ENCODE data around the gene FGD3.
A peak's percentile ranks its signal among the peaks of the same experiment; 100 is the strongest.

Gene FGD3

GRCh38 chr9:92983984-92984589 is 36.8 kb downstream of the FGD3 start:
- in situ Hi-C loops (cut with HindIII; ENCODE audit: low sequenced_read_pairs) = no loop called here
- DNase-seq (ENCODE audit: low read depth) = no peak
- TF ChIP-seq, protein P1, sequence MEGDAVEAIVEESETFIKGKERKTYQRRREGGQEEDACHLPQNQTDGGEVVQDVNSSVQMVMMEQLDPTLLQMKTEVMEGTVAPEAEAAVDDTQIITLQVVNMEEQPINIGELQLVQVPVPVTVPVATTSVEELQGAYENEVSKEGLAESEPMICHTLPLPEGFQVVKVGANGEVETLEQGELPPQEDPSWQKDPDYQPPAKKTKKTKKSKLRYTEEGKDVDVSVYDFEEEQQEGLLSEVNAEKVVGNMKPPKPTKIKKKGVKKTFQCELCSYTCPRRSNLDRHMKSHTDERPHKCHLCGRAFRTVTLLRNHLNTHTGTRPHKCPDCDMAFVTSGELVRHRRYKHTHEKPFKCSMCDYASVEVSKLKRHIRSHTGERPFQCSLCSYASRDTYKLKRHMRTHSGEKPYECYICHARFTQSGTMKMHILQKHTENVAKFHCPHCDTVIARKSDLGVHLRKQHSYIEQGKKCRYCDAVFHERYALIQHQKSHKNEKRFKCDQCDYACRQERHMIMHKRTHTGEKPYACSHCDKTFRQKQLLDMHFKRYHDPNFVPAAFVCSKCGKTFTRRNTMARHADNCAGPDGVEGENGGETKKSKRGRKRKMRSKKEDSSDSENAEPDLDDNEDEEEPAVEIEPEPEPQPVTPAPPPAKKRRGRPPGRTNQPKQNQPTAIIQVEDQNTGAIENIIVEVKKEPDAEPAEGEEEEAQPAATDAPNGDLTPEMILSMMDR (IDR thresholded peaks at IDR 0.05; ENCODE audit: low read depth, low read length, missing control alignments) = no peak
- no peak overlapping the region for H3K4me3 ChIP-seq (ENCODE audit: low read depth, low read length)

- in situ Hi-C loops (cut with HindIII; ENCODE audit: low sequenced_read_pairs) = no loop called here
- H3K4me3 ChIP-seq (ENCODE audit: low read depth, low read length) = no peak overlapping the region
- TF ChIP-seq, protein P1 (IDR thresholded peaks at IDR 0.05; ENCODE audit: low read depth, low read length, missing control alignments) = no peak
- no peak for DNase-seq (ENCODE audit: low read depth)
Measured at GRCh38 chr9:92984976-92985375, 37.7 kb downstream of the FGD3 start.

- in situ Hi-C loops (cut with HindIII; ENCODE audit: low sequenced_read_pairs) = no loop called here
- TF ChIP-seq, protein P1 (IDR thresholded peaks at IDR 0.05; ENCODE audit: low read depth, low read length, missing control alignments) = peak; percentile 41
- DNase-seq (ENCODE audit: low read depth) = no peak
- no peak overlapping the region for H3K4me3 ChIP-seq (ENCODE audit: low read depth, low read length)
Measured at GRCh38 chr9:92986176-92987119, 39.1 kb downstream of the FGD3 start.

DNA sequence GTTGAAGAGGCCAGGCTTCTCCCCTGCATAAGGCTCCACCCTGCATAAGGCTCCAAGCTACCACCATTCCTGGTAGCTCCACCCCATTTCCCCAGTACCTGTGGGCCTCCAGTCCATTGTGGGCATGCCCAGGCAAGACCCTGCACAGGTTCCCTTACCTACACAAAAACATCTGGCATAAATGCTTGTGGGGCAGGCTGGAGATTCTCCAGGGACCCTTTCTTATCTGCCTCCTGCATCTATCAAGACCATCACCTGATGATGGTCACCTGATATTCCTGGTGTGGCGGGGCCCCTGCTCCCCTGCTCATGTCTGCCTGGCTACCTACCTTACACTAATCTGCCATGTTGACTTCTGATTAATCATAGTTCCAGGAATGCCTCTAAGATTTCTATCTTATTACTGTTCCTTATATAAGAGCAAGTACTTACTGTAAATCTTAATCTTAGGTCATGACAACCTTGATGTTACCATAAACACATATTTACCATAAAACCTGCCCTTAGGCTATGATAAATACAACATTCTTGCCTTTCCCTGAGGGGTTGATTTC is 41.0 kb downstream of the FGD3 start:
- in situ Hi-C loops (cut with HindIII; ENCODE audit: low sequenced_read_pairs) = no loop called here
- no peak for DNase-seq (ENCODE audit: low read depth)
- TF ChIP-seq, protein P1 (IDR thresholded peaks at IDR 0.05; ENCODE audit: low read depth, low read length, missing control alignments) = no peak

GRCh38 chr9:92989561-92989960 is 42.2 kb downstream of the FGD3 start:
- TF ChIP-seq, protein P1 (IDR thresholded peaks at IDR 0.05; ENCODE audit: low read depth, low read length, missing control alignments) = no peak
- no peak overlapping the region for H3K4me3 ChIP-seq (ENCODE audit: low read depth, low read length)
- DNase-seq (ENCODE audit: low read depth) = no peak
- in situ Hi-C loops (cut with HindIII; ENCODE audit: low sequenced_read_pairs) = no loop called here

More for the DNA sequence above, 41.0 kb downstream of the FGD3 start:
- H3K4me3 ChIP-seq (ENCODE audit: low read depth, low read length) = no peak overlapping the region

DNA sequence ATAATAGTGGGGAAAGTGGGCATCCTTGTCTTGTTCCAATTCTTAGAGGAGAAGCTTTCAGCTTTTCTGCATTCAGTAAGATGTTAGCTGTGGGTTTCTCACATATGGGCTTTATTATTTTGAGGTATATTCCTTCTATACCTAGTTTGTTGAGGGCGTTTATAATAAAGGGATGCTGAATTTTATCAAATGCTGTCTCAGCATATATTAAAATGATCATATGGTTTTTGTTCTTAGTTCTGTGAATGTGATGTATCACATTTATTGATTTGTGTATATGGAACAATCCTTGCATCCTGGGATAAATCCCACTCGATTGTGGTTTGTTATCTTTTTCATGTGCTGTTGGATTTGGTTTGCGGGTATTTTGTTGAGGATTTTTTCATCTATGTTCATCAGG is 43.1 kb downstream of the FGD3 start:
- TF ChIP-seq, protein P1 (IDR thresholded peaks at IDR 0.05; ENCODE audit: low read depth, low read length, missing control alignments) = no peak
- in situ Hi-C loops (cut with HindIII; ENCODE audit: low sequenced_read_pairs) = no loop called here
- no peak for DNase-seq (ENCODE audit: low read depth)
- H3K4me3 ChIP-seq (ENCODE audit: low read depth, low read length) = no peak overlapping the region
